ENCODE data around the gene CASK.

The CASK gene

DNA sequence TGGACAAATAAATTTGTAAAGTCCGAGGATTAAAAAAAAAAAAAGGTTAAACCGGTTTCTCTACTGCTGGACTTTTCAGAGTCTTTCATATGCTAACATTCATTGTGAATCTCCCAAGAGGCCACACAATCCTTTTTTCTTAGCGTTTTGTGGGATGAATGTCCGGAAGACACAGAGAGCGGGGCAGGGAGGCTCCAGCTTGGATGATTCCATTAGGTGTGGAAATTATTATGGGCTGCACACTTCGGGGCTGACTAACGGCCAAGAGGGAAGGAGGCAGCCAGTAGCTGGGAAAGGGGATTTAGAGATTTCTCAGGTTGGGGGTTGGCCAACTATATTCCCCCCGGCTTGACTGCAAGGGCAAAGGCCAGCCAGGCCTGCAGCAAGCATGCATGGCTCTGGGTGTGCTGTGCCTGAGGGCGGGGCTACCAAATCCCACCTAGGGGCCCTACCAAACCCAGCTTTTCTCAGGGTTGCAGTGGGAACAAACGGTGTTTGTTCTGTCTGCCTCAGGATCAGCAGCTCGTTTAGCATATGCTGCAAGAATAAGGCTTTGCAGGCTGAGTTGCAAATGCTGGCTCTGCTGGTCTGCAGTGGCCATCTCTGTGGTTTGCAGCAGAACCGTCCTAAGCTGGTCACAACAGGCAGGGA is 447.6 kb downstream of the CASK start:
- Histone ChIP-seq H3K9ac (ENCODE audit: low read depth in 1 of 2, low read length in 2 of 2) (no peak overlapping the region), H3K4me1 (ENCODE audit: control insufficient read depth in 1 of 2, insufficient read depth in 2 of 2, low read length in 2 of 2) (peaks cover 0 to 3% of the 10 kb centered on the region in 2 donors), H3K4me3 (ENCODE audit: low read depth in 1 of 2, low read length in 2 of 2) (no peak overlapping the region), H3K36me3 (ENCODE audit: control insufficient read depth in 1 of 2, insufficient read depth in 2 of 2, low read length in 2 of 2) (no peaks in the 10 kb centered on the region), H3K27me3 (ENCODE audit: control insufficient read depth in 1 of 2, insufficient read depth in 2 of 2, low read length in 2 of 2) (no peaks in the 10 kb centered on the region), H3K27ac (ENCODE audit: low read depth, low read length) (no peak overlapping the region), H3K9me3 (ENCODE audit: control insufficient read depth in 1 of 2, low read length in 2 of 2) (no peaks in the 10 kb centered on the region)

DNA sequence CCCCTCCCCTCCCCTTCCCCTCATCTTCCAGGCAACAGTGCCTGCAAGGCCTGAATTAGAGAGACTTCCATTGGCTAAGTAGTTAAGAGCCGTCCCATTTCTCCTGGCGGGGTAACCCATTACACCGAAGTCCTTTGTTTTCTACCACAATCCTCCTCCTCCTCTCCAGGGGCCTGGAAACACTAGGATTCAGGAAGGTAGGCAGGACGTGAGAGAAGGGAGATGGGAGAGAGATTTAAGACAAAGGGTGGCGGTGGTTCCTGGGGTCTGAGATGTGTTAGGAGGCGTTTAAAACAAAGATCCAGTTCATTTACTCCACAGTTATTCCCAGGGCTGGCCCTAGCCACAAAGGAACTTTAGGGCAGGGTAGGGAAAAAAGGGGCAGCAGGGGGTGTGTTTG is 448.2 kb downstream of the CASK start:
- H3K9me3 ChIP-seq (ENCODE audit: control insufficient read depth in 1 of 2, low read length in 2 of 2) = no peaks in the 10 kb centered on the region
- H3K4me1 ChIP-seq (ENCODE audit: control insufficient read depth in 1 of 2, insufficient read depth in 2 of 2, low read length in 2 of 2) = peaks cover 0 to 3% of the 10 kb centered on the region in 2 donors
- no peaks in the 10 kb centered on the region for H3K27me3 ChIP-seq (ENCODE audit: control insufficient read depth in 1 of 2, insufficient read depth in 2 of 2, low read length in 2 of 2)
- no peak overlapping the region for H3K27ac ChIP-seq (ENCODE audit: low read depth, low read length)
- no peaks in the 10 kb centered on the region for H3K36me3 ChIP-seq (ENCODE audit: control insufficient read depth in 1 of 2, insufficient read depth in 2 of 2, low read length in 2 of 2)
- H3K9ac ChIP-seq (ENCODE audit: low read depth in 1 of 2, low read length in 2 of 2) = no peak overlapping the region
- H3K4me3 ChIP-seq (ENCODE audit: low read depth in 1 of 2, low read length in 2 of 2) = no peak overlapping the region

DNA sequence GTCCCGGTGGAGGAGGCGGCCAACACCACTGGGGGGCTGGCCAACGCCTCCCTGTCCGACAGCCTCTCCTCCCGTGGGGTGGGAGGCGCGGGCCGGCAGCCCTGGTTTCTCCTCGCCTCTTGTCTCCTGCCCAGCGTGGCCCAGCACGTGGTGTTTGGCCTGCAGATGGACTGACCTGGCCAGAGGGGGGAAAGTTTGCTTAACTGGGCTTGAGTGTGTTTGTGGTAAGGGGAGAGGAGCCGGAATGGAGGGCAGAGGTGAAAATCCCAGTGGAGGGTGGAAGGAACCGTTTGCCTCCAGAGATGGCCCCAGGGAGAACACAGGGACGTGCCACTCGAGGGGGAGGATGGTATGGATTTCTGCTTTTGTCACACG is 448.6 kb downstream of the CASK start:
- peaks cover 0 to 3% of the 10 kb centered on the region in 2 donors for H3K4me1 ChIP-seq (ENCODE audit: control insufficient read depth in 1 of 2, insufficient read depth in 2 of 2, low read length in 2 of 2)
- H3K27me3 ChIP-seq (ENCODE audit: control insufficient read depth in 1 of 2, insufficient read depth in 2 of 2, low read length in 2 of 2) = no peaks in the 10 kb centered on the region
- H3K9me3 ChIP-seq (ENCODE audit: control insufficient read depth in 1 of 2, low read length in 2 of 2) = no peaks in the 10 kb centered on the region
- no peak overlapping the region for H3K9ac ChIP-seq (ENCODE audit: low read depth in 1 of 2, low read length in 2 of 2)
- no peaks in the 10 kb centered on the region for H3K36me3 ChIP-seq (ENCODE audit: control insufficient read depth in 1 of 2, insufficient read depth in 2 of 2, low read length in 2 of 2)
- H3K27ac ChIP-seq (ENCODE audit: low read depth, low read length) = no peak overlapping the region
- no peak overlapping the region for H3K4me3 ChIP-seq (ENCODE audit: low read depth in 1 of 2, low read length in 2 of 2)

DNA sequence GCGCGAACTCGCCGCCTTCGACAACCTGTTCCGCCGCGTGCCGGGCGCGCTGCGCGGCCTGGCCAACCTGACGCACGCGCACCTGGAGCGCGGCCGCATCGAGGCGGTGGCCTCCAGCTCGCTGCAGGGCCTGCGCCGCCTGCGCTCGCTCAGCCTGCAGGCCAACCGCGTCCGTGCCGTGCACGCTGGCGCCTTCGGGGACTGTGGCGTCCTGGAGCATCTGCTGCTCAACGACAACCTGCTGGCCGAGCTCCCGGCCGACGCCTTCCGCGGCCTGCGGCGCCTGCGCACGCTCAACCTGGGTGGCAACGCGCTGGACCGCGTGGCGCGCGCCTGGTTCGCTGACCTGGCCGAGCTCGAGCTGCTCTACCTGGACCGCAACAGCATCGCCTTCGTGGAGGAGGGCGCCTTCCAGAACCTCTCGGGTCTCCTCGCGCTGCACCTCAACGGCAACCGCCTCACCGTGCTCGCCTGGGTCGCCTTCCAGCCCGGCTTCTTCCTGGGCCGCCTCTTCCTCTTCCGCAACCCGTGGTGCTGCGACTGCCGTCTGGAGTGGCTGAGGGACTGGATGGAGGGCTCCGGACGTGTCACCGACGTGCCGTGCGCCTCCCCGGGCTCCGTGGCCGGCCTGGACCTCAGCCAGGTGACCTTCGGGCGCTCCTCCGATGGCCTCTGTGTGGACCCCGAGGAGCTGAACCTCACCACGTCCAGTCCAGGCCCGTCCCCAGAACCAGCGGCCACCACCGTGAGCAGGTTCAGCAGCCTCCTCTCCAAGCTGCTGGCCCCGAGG is 449.2 kb downstream of the CASK start:
- Histone ChIP-seq H3K4me1 (ENCODE audit: control insufficient read depth in 1 of 2, insufficient read depth in 2 of 2, low read length in 2 of 2) (peaks cover 2 to 3% of the 10 kb centered on the region in 2 donors), H3K27me3 (ENCODE audit: control insufficient read depth in 1 of 2, insufficient read depth in 2 of 2, low read length in 2 of 2) (no peaks in the 10 kb centered on the region), H3K9ac (ENCODE audit: low read depth in 1 of 2, low read length in 2 of 2) (no peak overlapping the region), H3K36me3 (ENCODE audit: control insufficient read depth in 1 of 2, insufficient read depth in 2 of 2, low read length in 2 of 2) (no peaks in the 10 kb centered on the region), H3K4me3 (ENCODE audit: low read depth in 1 of 2, low read length in 2 of 2) (no peak overlapping the region), H3K9me3 (ENCODE audit: control insufficient read depth in 1 of 2, low read length in 2 of 2) (no peaks in the 10 kb centered on the region), H3K27ac (ENCODE audit: low read depth, low read length) (no peak overlapping the region)

DNA sequence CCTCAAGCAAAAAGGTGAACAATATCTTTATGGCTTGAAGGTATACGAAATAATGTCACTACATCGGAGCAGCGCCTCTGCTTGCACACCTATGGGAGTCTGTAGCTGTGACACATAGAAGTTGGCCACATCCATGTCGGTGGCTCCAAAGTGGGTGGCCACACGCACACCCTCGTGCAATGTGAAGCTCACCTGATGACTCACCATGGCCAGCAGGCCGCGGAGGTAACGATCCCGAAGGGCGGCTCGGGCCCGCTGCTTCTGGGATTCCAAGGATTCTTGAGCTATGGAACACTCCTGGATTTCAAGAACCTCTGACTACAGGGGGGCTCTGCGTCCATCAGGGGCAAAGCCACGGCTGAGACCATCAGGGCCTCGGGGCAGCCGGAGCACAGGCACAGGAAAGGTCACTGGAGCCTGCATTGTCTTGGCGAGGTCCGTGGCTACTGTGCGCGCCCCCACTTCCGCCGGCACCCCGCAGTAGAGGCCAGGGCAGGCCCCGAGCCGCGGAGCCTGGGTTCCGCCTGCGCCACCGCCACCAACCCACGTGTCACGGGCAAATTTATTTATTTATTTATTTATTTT is 451.0 kb downstream of the CASK start:
- no peak overlapping the region for H3K27ac ChIP-seq (ENCODE audit: low read depth, low read length)
- H3K9ac ChIP-seq (ENCODE audit: low read depth in 1 of 2, low read length in 2 of 2) = no peak overlapping the region
- no peaks in the 10 kb centered on the region for H3K27me3 ChIP-seq (ENCODE audit: control insufficient read depth in 1 of 2, insufficient read depth in 2 of 2, low read length in 2 of 2)
- peaks cover 3 to 8% of the 10 kb centered on the region in 2 donors for H3K4me1 ChIP-seq (ENCODE audit: control insufficient read depth in 1 of 2, insufficient read depth in 2 of 2, low read length in 2 of 2)
- H3K36me3 ChIP-seq (ENCODE audit: control insufficient read depth in 1 of 2, insufficient read depth in 2 of 2, low read length in 2 of 2) = no peaks in the 10 kb centered on the region
- no peaks in the 10 kb centered on the region for H3K9me3 ChIP-seq (ENCODE audit: control insufficient read depth in 1 of 2, low read length in 2 of 2)
- no peak overlapping the region for H3K4me3 ChIP-seq (ENCODE audit: low read depth in 1 of 2, low read length in 2 of 2)

DNA sequence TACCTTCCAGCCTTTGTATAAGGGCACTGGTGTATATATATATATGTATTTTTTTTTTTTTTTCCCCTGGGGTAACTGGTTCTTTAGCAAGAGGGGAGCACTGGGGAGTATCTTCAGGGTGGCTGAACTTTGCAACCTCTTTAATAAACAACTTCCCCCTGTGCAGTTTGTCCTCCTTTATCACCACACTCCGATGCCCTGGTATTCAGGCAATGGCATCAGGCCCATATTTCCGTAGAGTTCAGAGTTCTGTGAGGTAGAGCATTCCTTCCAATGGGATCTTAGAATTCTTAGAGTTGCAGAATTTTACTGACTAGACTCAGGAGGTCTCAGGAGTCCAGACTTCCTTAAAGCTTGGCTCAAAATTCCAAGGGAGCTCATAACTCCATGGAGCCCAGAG is 451.6 kb downstream of the CASK start:
- H3K36me3 ChIP-seq (ENCODE audit: control insufficient read depth in 1 of 2, insufficient read depth in 2 of 2, low read length in 2 of 2) = no peaks in the 10 kb centered on the region
- H3K27ac ChIP-seq (ENCODE audit: low read depth, low read length) = no peak overlapping the region
- no peaks in the 10 kb centered on the region for H3K27me3 ChIP-seq (ENCODE audit: control insufficient read depth in 1 of 2, insufficient read depth in 2 of 2, low read length in 2 of 2)
- no peak overlapping the region for H3K9ac ChIP-seq (ENCODE audit: low read depth in 1 of 2, low read length in 2 of 2)
- no peak overlapping the region for H3K4me3 ChIP-seq (ENCODE audit: low read depth in 1 of 2, low read length in 2 of 2)
- H3K9me3 ChIP-seq (ENCODE audit: control insufficient read depth in 1 of 2, low read length in 2 of 2) = no peaks in the 10 kb centered on the region
- H3K4me1 ChIP-seq (ENCODE audit: control insufficient read depth in 1 of 2, insufficient read depth in 2 of 2, low read length in 2 of 2) = peaks cover 3 to 8% of the 10 kb centered on the region in 2 donors

DNA sequence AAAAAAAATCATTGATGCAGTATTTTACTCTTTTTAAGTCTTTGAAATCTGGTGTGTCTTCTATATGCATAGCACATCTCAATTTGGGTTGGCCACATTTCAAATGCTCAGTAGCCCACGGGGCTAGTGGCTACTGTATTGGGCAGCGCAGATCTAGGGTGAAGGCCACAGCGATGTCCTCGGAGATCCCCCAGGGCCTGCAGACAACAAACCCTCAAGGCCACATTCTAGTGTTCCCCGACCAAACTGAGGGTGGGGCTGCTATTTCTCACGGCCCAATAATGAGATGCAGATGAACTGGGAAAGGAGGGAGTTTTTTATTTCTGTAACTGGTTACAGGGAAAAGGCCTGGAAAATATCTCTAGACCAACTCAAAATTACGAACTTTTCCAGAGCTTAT is 452.6 kb downstream of the CASK start:
- H3K9ac ChIP-seq (ENCODE audit: low read depth in 1 of 2, low read length in 2 of 2) = no peak overlapping the region
- no peaks in the 10 kb centered on the region for H3K36me3 ChIP-seq (ENCODE audit: control insufficient read depth in 1 of 2, insufficient read depth in 2 of 2, low read length in 2 of 2)
- no peak overlapping the region for H3K27ac ChIP-seq (ENCODE audit: low read depth, low read length)
- H3K4me1 ChIP-seq (ENCODE audit: control insufficient read depth in 1 of 2, insufficient read depth in 2 of 2, low read length in 2 of 2) = peaks cover under 1 to 8% of the 10 kb centered on the region in 2 donors
- no peaks in the 10 kb centered on the region for H3K27me3 ChIP-seq (ENCODE audit: control insufficient read depth in 1 of 2, insufficient read depth in 2 of 2, low read length in 2 of 2)
- H3K4me3 ChIP-seq (ENCODE audit: low read depth in 1 of 2, low read length in 2 of 2) = no peak overlapping the region
- H3K9me3 ChIP-seq (ENCODE audit: control insufficient read depth in 1 of 2, low read length in 2 of 2) = no peaks in the 10 kb centered on the region

DNA sequence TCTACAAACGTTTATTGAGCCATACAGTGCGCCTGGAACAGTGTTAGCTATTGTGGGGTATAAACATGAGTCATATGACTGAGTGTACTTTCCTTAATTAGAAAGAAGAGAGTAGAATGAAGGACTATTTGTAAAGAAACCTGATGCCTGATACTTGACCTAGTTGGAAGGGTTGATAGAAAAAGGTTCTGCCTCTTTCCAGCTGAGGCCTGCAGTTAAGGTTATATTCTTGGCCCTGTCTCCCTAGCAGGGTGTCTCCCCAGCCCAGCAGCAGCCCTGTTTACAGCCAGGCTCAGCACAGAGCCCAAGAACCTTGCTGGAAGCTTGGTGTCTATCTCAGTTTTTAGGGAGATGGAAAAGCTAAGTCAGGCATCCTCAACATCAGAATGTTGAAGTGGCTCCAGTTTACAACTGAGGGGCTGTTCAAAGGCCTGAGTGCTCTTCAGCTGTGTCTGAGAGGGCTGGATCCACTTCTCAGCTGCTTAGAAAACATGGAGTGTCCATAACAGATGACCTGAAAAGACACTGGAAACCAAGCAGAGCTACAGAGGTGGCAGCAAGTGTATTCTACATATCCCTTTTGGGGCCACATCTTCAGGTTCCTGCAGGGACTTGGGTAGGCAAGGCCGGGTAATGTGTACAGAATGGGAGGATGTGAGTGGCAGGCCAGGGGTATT is 454.6 kb downstream of the CASK start:
- no peaks in the 10 kb centered on the region for H3K27me3 ChIP-seq (ENCODE audit: control insufficient read depth in 1 of 2, insufficient read depth in 2 of 2, low read length in 2 of 2)

More for the DNA sequence above, 454.6 kb downstream of the CASK start:
- Histone ChIP-seq H3K27ac (ENCODE audit: low read depth, low read length) (peak overlapping the region; percentile 14), H3K4me1 (ENCODE audit: control insufficient read depth in 1 of 2, insufficient read depth in 2 of 2, low read length in 2 of 2) (peaks cover 0 to 8% of the 10 kb centered on the region in 2 donors), H3K4me3 (ENCODE audit: low read depth in 1 of 2, low read length in 2 of 2) (no peak overlapping the region), H3K9ac (ENCODE audit: low read depth in 1 of 2, low read length in 2 of 2) (no peak overlapping the region), H3K36me3 (ENCODE audit: control insufficient read depth in 1 of 2, insufficient read depth in 2 of 2, low read length in 2 of 2) (no peaks in the 10 kb centered on the region), H3K9me3 (ENCODE audit: control insufficient read depth in 1 of 2, low read length in 2 of 2) (no peaks in the 10 kb centered on the region)
